ENCODE results near the gene GABRA6. TPM values are rescaled to one million over a fixed set of nuclear protein-coding genes. Genes with fewer than 3 reads are reported as not detected.

GABRA6 gene
- total RNA-seq, 1 donor from 2014 or later = not detected

- Mint-ChIP-seq H3K9me3 (peaks cover 8% of the 10 kb centered on the region), H3K27ac (no peak overlapping the region), H3K36me3 (ENCODE audit: low read depth) (no peaks in the 10 kb centered on the region), H3K4me3 (no peak overlapping the region), H3K27me3 (no peaks in the 10 kb centered on the region), H3K4me1 (no peaks in the 10 kb centered on the region)
- no peak for ATAC-seq (ENCODE audit: low read depth)
- ChIA-PET POLR2A (no interaction called here), CTCF (no interaction called here)
- no peak for TF ChIP-seq CTCF (IDR thresholded peaks at IDR 0.05)
- intact Hi-C loops (cut with micrococcal nuclease) = no loop called here
- no peak for DNase-seq
Observed at GRCh38 chr5:161740433-161740832, 54.9 kb downstream of the GABRA6 start.

GRCh38 chr5:161744276-161744675 lies 58.8 kb downstream of the GABRA6 start:
- intact Hi-C loops (cut with micrococcal nuclease) = no loop called here
- DNase-seq (no peak), ATAC-seq (ENCODE audit: low read depth) (no peak)
- Mint-ChIP-seq H3K36me3 (ENCODE audit: low read depth) (no peaks in the 10 kb centered on the region), H3K27ac (no peak overlapping the region), H3K27me3 (no peaks in the 10 kb centered on the region), H3K4me1 (no peaks in the 10 kb centered on the region), H3K4me3 (no peak overlapping the region), H3K9me3 (peaks cover 8% of the 10 kb centered on the region)
- CTCF ChIA-PET = no interaction called here
- TF ChIP-seq CTCF (IDR thresholded peaks at IDR 0.05) = no peak
- POLR2A ChIA-PET = no interaction called here

- DNase-seq (no peak), ATAC-seq (ENCODE audit: low read depth) (no peak)
- intact Hi-C loops (cut with micrococcal nuclease) = no loop called here
- Mint-ChIP-seq H3K9me3 (peaks cover 6% of the 10 kb centered on the region), H3K4me3 (no peak overlapping the region), H3K27me3 (no peaks in the 10 kb centered on the region), H3K36me3 (ENCODE audit: low read depth) (no peaks in the 10 kb centered on the region), H3K4me1 (no peaks in the 10 kb centered on the region), H3K27ac (no peak overlapping the region)
- no peak for TF ChIP-seq CTCF (IDR thresholded peaks at IDR 0.05)
- ChIA-PET POLR2A (no interaction called here), CTCF (no interaction called here)
Observed at GRCh38 chr5:161745392-161745791, 59.9 kb downstream of the GABRA6 start.

GRCh38 chr5:161751265-161751664 lies 65.7 kb downstream of the GABRA6 start:
- H3K9me3 Mint-ChIP-seq = no peaks in the 10 kb centered on the region

More at GRCh38 chr5:161751265-161751664, 65.7 kb downstream of the GABRA6 start:
- ATAC-seq (ENCODE audit: low read depth) (no peak), DNase-seq (no peak)
- Mint-ChIP-seq H3K27ac (no peak overlapping the region), H3K4me3 (no peak overlapping the region), H3K27me3 (no peaks in the 10 kb centered on the region), H3K36me3 (ENCODE audit: low read depth) (no peaks in the 10 kb centered on the region), H3K4me1 (no peaks in the 10 kb centered on the region)
- CTCF ChIA-PET = interaction anchor here (0.7 kb wide), 1 partner anchor 1129 kb away, joined by 3 read pairs; no protein-coding TSS in a partner anchor
- intact Hi-C loops (cut with micrococcal nuclease) = no loop called here
- no peak for TF ChIP-seq CTCF (IDR thresholded peaks at IDR 0.05)
- POLR2A ChIA-PET = no interaction called here

Other genes with a start within 250 kb of the GABRA6 start
- 0.29 TPM in 1 of 2 replicates, not detected in the other for gene GABRB2, start 139.0 kb upstream of the GABRA6 start, total RNA-seq
- gene GABRA1, start 162.4 kb downstream of the GABRA6 start, total RNA-seq = not detected in 2 replicates

Data from activated B cell treated with CpG ODN at 0.5 μM for 24 hours (primary cell).